ENCODE results near the gene ARMC9. TPM values are rescaled to one million over a fixed set of nuclear protein-coding genes. Genes with fewer than 3 reads are reported as not detected.

ARMC9 gene
- total and polyA plus RNA-seq, 2 of the 13 experiments (the other 11 are each of a cell fraction or from before 2014, with no cell fraction given) = 9.1 to 12.8 TPM

DNA sequence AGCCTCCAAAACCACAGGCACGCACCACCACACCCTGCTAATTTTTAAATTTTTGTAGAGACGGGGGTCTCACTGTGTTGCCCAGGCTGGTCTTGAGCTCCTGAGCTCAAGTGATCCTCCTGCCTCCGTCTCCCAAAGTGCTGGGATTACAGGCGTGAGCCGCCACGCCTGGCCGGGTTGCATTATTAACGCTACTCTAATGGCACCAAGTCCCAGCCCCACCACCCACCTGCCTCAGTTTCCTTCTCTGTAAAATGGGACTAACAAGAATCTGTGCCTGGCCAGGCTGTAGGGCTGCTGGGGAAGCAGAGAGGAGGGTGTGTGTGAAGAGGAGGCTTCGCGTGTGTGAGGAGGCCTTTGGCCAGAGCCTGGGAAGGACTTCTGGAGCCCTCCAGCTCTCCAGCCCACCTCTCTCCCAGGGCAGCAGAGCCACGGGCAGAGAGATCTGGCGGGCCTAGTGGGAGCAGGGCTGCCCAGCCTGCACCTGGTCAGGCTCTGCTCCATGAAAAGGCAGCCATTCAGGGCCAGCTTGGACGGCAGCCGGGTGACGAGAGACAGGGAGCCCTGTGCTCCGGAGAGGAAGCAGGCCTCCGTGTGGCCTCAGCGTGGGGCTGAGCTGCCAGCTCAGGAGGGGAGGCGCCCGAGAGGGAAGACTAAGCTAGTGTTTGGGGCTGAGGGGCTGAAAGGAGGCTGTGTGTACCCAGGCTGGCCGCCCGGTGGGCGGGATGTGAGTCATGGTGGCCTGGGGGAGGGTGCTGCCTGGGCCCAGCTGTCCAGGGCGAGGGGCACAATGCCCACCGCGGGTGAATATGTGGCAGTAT is 189.7 kb downstream of the ARMC9 start (continued):
- TF ChIP-seq ARNTL (CRISPR knock-in tag; IDR thresholded peaks at IDR 0.05) = no peak
- no peak for TF ChIP-seq ZMYM4 (CRISPR knock-in tag; IDR thresholded peaks at IDR 0.05)
- TF ChIP-seq, protein P1, sequence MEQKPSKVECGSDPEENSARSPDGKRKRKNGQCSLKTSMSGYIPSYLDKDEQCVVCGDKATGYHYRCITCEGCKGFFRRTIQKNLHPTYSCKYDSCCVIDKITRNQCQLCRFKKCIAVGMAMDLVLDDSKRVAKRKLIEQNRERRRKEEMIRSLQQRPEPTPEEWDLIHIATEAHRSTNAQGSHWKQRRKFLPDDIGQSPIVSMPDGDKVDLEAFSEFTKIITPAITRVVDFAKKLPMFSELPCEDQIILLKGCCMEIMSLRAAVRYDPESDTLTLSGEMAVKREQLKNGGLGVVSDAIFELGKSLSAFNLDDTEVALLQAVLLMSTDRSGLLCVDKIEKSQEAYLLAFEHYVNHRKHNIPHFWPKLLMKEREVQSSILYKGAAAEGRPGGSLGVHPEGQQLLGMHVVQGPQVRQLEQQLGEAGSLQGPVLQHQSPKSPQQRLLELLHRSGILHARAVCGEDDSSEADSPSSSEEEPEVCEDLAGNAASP (CRISPR knock-in tag; IDR thresholded peaks at IDR 0.05; ENCODE audit: borderline replicate concordance) = 0 out of 2 replicates have a peak, but pooled peaks have one; percentile 8
- no peak for TF ChIP-seq ZNF652 (CRISPR knock-in tag; IDR thresholded peaks at IDR 0.05; ENCODE audit: borderline replicate concordance, low read depth)
- peak; percentile 35; the same call in 1 of the 2 replicates for TF ChIP-seq SP4 (CRISPR knock-in tag; IDR thresholded peaks at IDR 0.05)
- no peak for TF ChIP-seq FOXA1 (IDR thresholded peaks at IDR 0.05)
- peak; percentile 41 for TF ChIP-seq FOXA1 (CRISPR knock-in tag; IDR thresholded peaks at IDR 0.05)
- TF ChIP-seq ZSCAN29 (CRISPR knock-in tag; conservative IDR thresholded peaks at IDR 0.05) = 0 out of 2 replicates have a peak, but pooled peaks have one; percentile 17
- TF ChIP-seq ZNF263 (CRISPR knock-in tag; IDR thresholded peaks at IDR 0.05) = peak; percentile 86
- TF ChIP-seq NFKBIZ (CRISPR knock-in tag; IDR thresholded peaks at IDR 0.05) = peak; percentile 42; the same call in 1 of the 2 replicates
- TF ChIP-seq, protein P2, sequence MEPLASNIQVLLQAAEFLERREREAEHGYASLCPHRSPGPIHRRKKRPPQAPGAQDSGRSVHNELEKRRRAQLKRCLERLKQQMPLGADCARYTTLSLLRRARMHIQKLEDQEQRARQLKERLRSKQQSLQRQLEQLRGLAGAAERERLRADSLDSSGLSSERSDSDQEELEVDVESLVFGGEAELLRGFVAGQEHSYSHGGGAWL (CRISPR knock-in tag; IDR thresholded peaks at IDR 0.05) = 0 out of 2 replicates have a peak, but pooled peaks have one; percentile 45
- TF ChIP-seq, protein P3, sequence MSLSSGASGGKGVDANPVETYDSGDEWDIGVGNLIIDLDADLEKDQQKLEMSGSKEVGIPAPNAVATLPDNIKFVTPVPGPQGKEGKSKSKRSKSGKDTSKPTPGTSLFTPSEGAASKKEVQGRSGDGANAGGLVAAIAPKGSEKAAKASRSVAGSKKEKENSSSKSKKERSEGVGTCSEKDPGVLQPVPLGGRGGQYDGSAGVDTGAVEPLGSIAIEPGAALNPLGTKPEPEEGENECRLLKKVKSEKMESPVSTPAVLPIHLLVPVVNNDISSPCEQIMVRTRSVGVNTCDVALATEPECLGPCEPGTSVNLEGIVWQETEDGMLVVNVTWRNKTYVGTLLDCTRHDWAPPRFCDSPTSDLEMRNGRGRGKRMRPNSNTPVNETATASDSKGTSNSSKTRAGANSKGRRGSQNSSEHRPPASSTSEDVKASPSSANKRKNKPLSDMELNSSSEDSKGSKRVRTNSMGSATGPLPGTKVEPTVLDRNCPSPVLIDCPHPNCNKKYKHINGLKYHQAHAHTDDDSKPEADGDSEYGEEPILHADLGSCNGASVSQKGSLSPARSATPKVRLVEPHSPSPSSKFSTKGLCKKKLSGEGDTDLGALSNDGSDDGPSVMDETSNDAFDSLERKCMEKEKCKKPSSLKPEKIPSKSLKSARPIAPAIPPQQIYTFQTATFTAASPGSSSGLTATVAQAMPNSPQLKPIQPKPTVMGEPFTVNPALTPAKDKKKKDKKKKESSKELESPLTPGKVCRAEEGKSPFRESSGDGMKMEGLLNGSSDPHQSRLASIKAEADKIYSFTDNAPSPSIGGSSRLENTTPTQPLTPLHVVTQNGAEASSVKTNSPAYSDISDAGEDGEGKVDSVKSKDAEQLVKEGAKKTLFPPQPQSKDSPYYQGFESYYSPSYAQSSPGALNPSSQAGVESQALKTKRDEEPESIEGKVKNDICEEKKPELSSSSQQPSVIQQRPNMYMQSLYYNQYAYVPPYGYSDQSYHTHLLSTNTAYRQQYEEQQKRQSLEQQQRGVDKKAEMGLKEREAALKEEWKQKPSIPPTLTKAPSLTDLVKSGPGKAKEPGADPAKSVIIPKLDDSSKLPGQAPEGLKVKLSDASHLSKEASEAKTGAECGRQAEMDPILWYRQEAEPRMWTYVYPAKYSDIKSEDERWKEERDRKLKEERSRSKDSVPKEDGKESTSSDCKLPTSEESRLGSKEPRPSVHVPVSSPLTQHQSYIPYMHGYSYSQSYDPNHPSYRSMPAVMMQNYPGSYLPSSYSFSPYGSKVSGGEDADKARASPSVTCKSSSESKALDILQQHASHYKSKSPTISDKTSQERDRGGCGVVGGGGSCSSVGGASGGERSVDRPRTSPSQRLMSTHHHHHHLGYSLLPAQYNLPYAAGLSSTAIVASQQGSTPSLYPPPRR (CRISPR knock-in tag; IDR thresholded peaks at IDR 0.05; ENCODE audit: borderline replicate concordance) = 0 out of 2 replicates have a peak, but pooled peaks have one; percentile 50
- no peak for TF ChIP-seq GTF2F1 (IDR thresholded peaks at IDR 0.05; ENCODE audit: low read length)
- no peak for TF ChIP-seq HNF4A (CRISPR knock-in tag; IDR thresholded peaks at IDR 0.05)
- TF ChIP-seq ATF7 (IDR thresholded peaks at IDR 0.05) = no peak
- TF ChIP-seq ATF7 (CRISPR knock-in tag; IDR thresholded peaks at IDR 0.05) = no peak
- TF ChIP-seq, protein P4, sequence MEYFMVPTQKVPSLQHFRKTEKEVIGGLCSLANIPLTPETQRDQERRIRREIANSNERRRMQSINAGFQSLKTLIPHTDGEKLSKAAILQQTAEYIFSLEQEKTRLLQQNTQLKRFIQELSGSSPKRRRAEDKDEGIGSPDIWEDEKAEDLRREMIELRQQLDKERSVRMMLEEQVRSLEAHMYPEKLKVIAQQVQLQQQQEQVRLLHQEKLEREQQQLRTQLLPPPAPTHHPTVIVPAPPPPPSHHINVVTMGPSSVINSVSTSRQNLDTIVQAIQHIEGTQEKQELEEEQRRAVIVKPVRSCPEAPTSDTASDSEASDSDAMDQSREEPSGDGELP (IDR thresholded peaks at IDR 0.05; ENCODE audit: borderline replicate concordance, low read depth) = peak; percentile 33; the same call in 1 of the 2 replicates
- no peak for TF ChIP-seq ZNF780A (CRISPR knock-in tag; IDR thresholded peaks at IDR 0.05)
- TF ChIP-seq PAXIP1 (CRISPR knock-in tag; conservative IDR thresholded peaks at IDR 0.05) = no peak

Data from HepG2 (cell line).